NCI-H2196 treated with DMSO at 0.1 percent for 48 hours (cell line): ENCODE results near the gene IKZF1.

Experiments used
- DNase-seq: peaks from one replicate; lab custom pipeline; 2025; ENCODE audit not compliant: unreplicated experiment; lab: John Stamatoyannopoulos, UW

Gene IKZF1

DNA sequence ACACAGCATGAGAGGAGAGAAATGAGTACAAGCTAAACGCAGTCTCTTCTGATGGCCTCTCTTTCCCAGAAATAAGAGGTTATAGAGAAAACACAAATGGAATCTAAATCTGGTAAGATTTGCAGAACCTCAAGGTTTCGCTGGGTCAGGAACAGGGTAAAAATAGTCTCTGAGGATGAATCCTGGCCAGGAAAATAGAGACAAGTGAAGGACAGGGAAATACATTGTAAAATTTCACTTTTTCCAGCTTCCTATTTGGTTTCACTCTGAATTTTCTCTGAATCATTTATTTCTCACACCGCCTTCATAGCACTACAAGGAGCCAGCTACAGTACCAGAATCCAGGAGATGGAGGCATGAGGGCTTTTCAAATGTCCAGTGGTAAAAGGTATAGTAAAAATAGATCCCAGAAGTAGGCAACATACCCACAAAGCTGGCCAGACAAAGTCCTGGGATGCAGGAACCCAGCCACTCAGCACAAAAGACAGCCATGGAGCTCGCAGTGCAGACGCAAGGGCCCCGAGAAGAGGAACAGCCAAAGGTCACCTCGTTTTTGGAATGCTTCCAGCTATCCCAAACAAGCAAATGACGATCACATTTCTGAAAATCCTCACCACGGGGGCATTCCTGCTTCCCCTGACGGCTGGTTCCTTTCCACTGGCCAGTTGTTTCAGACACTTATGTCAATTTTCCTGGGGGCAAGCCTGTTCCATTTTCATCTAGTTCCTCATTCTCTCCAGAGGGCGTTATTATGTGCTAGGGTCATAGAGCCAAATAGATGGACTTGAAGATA, 21.5 kb upstream of the IKZF1 start:
- DNase-seq: no peak

DNA sequence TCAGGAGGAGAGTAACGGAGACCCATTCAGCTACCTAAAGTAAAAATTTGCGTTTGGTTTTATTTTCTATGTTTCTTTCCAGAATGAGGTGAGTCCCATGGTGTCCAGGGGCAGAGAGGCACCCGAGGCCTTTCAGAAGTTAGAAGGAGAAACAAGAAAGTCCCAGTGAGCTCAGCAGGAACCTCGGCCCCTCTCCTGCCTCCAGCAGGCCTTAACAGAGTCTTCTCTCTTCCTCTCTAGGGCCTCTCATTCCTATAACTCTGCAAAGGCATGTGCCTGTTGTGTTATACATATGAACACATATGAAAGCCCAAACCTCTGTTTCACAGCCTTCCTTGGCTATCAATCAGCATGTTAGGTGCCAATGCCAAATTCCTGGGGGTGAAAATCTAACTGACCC, 20.8 kb upstream of the IKZF1 start:
- no peak for DNase-seq

DNA sequence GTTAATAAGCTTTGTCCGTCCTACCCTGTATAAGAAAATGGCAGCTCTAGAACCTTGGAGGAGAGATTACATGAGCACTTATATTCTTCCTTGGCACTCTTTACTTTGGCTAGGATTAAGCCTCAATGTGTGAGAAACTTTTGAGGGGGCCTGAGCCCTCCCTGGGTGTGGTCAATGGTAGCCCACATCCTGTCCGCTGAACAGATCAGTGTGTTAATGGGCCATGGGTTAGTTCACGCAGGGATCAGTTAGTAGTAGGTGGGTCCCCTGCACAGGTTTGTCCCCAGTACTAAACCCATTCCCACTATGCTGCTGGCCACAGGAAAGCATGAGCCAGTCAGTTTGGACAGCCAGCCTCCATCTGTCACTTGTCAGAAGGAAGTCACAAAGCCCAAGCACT, 20.2 kb upstream of the IKZF1 start:
- DNase-seq: no peak

DNA sequence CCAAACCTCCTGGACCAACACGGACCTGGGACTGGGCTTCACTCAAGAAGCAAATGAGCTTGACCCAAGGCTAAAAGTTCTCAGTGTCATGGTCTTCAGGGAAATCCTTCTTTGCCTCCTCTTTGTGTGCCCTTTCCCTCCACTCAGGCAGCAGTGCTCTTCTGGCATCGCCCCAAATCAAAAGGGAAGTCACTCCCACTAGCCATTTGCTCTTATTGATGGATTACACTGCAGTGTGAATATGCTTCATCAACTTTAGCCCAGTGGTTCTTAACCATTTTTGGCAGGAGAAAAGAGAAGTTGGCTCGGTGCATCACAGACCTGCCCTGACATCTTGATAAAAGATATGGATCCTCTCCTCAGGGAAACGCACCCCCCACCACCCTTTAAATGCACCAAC, 19.2 kb upstream of the IKZF1 start:
- no peak for DNase-seq

DNA sequence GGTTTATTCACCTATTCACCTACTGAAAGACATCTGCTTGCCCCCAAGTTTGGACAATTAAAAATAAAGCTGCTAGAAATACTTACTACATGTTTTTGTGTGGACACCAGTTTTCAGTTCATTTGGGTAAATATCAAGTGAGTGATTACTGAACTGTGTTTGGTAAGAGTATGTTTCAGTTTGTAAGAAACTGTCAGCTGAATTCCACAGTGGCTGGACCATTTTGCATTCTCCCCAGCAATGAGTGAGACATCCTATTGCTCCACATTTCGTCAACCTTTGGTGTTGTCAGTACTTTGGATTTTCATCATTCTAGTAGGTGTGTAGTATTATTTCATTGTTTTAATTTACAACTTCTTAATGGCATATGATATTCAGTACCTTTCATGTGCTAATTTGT, 17.4 kb upstream of the IKZF1 start:
- no peak for DNase-seq

DNA sequence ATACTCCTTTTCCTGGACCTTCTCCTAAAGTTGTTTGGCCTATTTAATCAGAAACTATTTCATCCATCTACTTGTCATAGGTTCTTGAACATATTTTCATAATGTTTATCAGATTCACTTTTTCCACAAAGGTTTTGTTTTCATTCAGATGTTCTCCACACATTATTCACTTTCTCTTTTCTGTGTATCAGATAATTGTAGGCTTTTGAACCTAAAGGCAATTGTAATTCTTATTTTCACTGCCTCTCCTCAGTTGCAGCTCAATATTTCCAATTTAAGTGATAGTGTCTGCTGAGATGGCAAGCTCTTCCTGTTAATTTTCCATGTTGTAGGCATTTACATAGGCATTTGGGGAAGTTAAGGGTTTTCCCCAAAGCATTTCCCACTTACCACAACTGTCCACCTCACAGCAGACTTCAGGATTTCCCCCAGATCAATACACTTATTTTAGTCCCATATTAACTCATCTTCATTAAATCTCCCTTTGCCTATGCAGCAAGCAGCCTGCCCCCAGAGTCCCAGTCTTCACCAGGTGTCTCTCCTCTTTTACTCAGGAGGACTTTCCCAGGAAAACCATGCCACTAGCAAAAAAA, 12.3 kb upstream of the IKZF1 start:
- DNase-seq: no peak

DNA sequence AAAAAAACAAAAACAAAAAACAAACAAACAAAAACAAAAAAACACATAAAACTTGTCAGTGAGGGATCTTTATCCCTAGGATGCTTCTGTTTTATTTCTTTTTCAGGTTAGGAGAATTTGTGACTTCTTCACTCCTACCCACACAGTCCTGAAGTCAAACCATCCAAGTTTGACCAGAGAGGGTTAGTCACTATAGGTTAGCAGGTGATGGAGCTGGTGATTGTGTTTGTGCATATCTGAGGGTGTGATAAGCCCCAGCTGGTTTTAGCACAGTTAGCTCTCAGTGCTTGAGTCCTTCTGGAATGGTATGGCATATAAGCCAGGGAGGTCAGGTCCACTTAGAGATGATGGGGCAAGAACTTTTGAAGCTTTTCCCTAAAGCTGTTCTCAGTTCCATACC, 11.8 kb upstream of the IKZF1 start:
- no peak for DNase-seq

DNA sequence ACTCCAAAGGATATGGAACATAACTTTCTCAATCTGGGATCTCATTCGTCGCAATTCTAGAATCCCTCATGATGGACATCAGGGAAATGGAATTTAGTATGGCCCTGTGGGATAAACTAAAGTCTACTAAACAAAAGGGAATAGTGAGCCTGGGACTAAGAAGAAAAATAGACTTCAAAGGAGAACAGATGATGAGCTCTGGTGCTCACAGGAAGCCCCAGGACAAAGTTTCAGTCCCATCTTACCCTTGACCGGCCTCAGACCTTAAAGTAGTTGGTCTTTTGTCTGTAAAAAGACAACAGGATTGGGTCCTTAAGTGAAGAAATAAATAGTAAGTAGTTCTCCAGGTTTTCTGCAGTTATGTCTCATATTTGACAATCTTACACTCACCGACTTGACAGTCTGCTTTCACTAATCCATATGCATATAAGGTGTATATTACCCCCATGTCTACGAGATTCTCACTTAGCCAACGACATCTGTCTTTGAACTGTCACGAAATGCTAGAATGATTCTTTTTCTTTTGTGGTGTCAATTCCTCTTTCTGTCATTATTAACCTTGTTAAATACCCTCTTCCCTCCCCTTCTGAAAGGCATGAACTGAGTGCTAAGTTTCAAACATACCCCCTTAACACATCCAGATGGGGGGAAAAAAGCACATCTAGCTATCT, 10.9 kb upstream of the IKZF1 start:
- no peak for DNase-seq

DNA sequence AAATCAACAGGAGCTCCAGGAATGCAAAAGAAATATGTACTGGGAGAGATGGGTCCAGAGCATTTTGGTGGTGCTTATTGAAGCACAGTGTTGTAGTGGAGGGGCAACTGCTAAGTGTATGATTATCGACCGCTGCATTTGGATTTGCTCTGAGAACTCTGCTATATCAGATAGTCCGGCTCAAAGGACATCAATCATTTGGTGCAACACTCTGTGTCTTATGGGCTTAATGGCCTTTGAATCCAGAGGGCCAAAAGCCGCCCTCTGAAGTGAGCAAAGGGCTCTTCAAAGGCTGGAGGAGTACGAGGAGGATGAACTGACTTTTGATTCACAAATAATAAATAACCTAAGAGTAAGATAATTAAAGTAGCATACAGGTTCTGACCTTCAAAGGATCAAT, 9.4 kb upstream of the IKZF1 start:
- DNase-seq: no peak

DNA sequence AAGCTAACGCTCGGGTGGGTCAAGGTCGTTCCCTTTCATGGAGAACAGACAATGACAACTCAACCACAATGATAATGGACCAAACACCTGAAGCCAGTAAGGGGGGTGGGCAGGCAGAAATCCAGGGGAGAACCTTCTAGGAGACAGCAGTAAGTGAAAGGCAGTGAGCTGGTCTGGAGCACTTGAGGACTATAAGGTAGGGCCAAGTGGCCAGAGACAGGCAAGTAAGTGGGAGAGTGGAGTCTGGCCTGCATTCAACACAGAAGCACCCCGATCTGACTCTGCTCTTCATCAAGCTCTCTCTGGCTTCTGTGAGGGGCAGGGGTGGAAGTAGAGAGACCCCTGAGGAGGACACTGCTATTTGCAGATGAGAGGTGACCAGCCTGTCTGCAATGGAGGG, 7.7 kb upstream of the IKZF1 start:
- DNase-seq: no peak

DNA sequence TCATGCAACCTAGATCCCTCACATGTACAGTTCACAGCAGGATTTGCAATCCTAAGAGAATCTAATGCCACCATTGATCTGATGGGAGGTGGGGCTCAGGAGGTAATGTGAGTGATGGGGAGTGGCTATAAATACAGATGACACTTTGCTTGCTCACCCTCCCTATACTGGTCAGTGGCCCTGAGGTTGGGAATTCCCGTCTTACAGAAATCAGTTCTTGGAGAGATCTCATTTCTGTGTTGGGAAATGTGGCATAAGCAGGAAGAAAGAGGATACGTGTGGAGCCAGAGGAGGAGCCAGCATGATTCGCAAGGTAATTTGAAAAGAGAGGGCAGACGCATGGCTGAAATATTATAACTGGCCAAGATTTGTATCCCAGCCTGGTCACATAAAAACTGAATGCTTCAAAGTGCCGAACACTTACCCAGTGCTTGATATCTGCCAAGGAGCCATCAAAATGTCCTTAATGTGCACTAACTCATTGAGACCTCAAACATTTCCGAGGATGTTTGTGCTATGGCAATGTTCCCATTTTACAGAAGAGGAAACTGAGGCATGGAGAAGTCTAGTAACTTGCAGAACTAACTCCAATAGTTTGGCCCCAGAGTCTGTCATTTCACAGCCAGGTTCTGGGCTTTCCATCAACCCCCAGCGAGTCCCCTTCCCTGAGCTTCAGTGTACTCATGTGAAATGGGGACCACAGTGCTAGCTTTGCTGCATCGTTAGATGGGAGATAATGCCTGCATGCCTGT, 5.5 kb upstream of the IKZF1 start:
- DNase-seq: no peak

DNA sequence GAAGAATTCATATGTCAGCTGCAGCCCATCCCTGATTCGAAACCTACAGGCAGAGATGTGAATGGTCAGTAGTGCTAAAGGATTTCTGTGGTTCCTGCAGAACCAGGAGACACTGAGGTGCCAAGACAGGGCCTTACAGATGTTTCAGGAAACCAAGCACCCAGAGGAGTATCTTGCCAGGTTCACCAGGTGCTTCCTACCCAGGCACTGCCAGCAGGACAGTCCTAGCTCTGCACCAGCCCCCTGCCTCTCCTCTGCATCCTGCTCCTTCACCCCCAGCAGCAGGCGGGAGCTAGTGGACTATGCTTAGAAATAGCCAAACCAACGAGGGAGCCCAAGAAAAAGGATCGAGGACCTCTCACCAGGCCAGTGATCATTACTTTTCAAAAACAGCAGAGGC, 4.2 kb upstream of the IKZF1 start:
- DNase-seq: no peak

DNA sequence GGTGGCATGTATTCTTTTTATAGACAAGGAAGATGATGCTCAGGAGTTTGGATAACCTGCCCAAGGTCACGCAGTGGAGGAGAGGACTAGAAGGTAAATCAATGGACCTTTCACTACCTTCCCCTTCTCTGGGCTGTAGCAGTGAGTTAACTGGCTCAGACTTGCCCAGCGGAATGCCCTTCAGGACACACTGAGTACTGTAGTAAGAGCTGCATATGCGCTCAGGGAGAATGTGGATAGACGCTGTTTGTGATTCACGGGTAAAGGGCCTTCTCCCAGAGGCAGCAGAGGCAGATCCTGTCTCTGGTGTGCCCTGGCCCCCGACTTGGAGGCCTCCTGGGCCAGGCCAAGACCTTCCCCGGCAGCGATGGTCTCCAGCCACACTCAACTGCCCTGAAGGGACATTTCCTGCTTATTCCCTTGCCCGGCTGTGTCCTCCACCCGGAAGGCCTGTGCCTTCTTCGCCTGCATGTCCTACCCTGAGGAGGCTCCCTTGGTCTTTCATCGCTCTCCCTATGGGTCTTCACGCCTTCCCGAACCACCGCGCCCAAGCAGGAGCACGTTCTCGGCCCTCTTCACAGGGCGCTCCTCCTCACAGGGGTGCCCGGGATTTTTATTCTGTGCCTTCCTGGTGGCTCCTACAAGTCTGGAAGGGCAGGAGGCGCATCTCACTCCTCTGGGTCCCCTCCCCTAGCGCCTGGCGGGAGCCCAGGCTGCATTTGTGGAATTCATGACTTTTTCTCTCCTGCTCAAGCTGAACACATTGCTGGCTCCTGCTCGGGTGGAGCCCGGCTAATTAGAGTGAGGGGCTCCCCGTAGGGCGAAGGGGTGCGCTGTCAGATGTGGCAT, 1.8 kb upstream of the IKZF1 start:
- DNase-seq: no peak

DNA sequence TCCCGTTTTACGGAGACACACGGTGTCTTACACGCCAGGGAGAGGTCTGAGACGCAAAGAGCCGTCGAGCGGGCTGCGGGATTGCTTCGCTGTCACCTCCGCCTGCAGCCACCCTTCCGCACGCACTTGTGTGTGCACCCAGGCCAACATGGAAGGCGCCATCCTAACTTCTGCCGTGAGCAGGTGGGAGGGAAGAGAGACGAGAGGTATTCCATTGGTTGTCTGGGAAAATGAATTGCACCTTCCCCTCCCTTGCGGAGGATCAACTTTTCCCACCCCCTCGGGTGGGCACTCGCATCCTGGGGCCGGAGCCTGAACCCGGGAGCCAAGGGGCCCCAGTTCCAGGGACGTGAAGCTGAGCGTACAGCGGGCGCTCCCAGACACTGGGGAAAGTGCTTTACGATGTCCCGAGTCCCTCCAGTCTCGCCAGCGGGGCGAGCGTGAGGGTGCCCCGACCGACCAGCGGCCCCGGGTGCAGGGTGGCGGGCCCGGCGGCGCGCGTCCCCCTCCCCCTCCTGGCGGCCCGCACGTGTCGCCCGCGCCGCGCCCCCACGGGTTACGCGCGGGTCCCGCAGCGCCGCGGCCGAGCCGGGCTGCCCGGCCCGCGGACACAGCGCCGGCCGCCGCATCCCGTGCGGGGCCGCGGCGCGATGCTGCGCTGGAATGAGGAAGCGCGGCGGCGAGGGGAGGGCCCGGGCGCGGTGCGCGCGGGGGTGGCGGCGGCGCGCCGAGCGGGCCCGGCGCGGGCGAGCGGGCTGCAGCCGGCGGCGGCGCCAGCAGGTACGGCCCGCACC, 984 bp upstream of the IKZF1 start:
- no peak for DNase-seq

DNA sequence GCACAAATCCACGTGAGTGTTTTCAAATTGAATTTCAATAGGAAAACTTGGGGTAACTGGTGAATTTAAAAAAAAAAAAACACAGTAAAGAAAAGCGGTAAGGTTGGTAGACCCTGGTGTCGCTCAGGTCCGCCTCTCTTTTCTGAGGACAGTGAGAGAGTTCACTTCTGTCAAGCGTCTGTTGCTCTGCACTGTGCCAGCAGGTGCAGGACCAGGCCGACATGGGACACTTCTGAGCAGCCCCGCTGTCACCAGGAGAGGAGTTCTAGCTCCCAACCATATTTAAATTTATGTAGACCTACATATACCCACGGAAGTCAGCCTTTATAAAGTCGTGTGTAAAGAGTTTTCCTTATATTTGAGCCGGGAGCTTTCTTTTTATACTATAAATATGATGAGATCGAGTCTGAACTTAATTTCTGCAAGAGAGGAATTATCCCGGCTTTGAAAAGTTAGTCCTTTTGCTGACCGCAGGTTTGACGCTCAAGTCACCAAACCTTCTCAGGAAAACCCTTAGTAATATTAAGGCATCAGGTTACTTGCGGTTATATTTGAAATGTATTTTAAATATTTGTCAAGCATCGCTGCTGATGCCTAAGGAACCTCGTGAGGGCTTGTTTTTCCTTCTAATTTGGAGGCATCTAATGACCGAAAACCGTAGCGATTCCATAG, 531 bp downstream of the IKZF1 start:
- no peak for DNase-seq

DNA sequence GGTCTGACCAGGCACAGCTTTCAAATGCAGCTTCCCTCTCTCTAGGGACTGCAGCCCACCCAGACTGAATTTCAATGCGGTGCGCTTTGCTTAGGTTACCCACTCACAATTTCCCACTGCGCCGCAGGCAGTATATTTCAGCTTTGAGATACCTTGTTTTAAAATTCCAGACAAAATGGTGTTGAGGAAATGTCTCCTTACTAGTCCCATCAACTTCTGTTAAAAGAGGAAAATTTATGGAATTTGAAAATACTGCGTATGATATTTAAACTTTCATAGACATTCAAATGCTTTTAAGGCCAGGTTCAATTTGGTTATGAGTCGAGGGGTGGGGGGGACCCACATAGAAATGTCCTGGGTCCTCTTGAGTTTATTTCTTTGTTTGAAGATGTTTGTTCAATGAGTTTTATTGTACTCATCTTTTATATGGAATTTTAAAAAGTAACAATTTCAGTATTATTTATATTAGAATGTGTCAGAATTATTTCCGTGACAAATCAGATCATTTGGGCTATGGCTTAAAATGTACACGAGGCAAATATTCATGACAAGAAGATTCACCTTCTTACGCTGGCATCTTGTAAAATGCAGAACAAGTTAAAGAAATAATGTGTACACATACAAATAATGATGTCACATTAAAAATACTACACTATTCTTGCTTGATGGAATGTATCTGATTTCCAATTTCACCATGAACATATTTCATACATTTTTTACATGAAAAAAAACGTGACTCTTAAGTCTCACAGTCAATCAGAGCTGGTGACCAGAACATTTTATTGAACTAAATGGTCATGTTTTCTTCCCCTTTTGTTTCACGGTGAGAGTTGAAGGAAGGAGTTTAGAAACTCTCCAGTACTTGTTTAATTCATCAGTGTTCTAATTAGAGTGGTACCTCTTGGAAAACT, 1.3 kb downstream of the IKZF1 start:
- DNase-seq: no peak

DNA sequence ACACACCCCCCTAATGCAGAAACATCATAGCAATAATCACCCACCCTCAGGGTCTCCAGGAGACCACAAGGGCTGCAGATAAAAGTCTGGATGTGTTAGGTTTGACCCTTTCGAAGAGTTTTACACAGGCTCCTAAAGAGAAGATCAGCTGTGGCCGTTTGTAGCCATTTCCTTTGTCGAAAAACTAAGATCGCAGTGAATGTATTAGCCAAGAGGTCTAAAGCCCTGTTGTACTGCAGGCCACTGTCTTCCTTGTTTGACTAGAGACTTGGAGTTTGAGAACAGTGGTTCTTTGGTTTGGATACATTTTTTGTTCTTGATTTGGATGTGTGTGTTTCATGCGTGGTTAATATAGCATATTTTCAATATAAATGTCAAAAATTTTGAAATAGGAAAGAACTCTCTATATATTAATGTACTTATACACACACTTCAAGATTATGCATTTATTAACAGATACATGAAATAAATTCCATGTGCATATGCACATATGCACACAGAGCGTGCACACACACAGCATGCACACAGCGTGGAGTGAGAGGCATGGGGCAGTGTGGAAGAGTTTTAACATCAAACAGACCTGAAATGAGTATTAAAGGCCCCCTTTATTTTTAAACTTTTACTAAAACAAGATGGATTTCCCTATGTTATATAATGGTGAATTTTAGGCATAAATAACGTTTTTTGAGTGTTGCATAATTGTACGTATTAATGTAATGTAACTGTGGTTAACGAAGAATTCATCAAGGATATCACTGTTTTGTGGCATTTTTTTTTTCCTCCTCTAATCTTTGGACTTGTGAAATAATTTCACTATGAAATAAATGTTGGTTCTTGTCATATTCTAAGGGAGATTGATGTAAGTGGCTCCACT, 2.2 kb downstream of the IKZF1 start:
- no peak for DNase-seq
